ENCODE results near the gene CNIH4. TPM values are rescaled to one million over a fixed set of nuclear protein-coding genes. Genes with fewer than 3 reads are reported as not detected.

Gene CNIH4
- 10 to 100 TPM; 40.6 to 41.6 TPM for total RNA-seq

DNA sequence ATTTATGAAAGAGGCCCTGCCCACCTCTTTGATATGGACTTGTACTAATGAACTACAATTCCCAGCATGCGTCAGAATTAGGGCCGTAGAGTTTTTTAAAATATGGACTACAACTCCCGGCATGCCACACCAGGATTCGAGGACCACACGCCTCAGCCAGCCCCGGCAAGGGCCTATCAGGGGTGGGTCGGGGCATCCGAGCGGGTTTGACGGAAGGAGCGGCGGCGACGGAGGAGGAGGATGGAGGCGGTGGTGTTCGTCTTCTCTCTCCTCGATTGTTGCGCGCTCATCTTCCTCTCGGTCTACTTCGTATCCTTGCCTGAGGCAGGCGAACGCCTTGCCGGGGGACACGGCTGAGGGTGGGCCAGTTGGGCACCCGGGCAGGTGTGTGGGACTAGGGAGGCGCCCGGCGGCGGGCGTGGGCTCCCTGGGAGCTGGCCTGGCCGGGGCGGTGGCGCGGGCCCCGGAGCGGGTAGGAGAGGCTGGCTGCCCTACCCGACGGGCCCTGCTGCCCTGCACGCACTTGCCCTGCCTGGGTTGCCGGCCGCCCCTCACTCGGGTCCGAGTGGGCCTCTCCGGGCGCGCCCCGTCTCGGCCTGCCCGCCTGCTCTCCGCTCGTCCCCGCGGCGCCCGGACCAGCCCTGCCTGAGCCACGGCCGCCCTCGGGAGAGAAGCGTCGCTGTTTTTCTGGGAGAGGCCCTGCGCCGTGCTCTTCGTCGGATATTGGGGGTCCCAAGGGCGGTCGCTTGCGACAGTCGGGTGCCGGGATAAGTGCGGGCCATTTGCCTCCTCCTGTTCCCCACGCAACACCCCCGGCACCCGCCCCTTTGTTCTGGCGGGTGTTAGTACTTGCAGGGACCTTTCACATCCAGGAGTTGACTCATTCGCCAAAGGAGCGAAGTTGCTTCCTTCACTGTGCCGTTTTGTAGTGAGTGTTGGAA lies at the start of gene CNIH4:
CNIH4 (plus strand) TSS at position 195 of the 941 bp plus-strand sequence; CDS start at position 241, 46 bp downstream.

DNA sequence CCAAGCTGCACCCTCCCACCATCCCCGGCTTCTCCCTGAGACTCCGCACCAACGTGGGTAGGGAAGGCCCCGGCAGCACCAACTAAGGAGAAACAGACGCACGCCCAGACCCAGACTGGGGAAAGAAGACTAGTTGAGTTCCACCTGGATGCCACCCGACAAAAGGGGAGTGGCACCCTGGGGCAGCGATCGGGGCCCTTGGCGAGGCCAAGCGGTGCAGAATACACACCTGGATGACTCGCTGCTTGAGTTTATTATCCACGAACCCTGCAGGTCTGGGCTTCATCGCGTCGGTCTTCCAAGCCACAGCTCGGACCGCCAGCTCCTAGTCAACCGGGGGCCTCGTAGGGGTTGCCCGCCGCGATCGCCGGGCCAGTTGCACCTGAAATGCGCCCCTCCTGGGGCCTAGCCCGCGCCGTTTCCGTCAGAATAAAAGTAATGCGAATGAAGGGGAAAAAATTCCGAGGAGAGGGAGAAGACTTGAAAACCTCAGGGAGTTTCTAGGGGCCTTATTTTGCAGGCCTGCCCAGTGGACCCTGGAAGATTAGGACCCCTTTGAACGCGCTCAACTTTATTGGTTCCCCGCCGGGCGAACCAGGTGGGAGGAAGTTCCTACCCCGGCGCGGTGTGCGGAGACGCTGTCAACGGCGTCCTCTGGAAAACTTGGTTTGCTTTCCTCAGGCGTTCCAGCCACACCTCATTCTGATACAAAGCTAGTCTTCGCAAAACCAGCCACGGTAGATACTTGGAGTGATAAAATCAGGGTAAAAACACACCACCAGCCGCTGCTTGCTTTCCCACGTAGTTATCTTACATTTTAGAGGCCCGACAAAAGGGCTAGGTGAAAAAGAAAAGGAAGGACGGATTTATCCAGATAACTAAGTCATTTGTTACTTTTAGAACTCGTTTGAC lies 26.6 kb upstream of the CNIH4 start, which contains the start of gene NVL:
NVL (minus strand) TSS at position 331 of the 912 bp plus-strand sequence; CDS start at position 286, 45 bp downstream.

Small RNA genes within 50 kb of the gene (microRNA-seq; reads per million reads assigned to microRNA genes)
- gene MIR4742 (ENCODE audit: borderline microRNAs expressed, borderline replicate concordance): not detected

Other genes starting within 250 kb of the CNIH4 start
- gene FBXO28, start 242.8 kb upstream of the CNIH4 start, total RNA-seq: 10 to 100 TPM; 25.3 to 28.2 TPM
- 10 to 100 TPM; 78.6 to 80.3 TPM for gene DEGS1, start 173.6 kb upstream of the CNIH4 start, total RNA-seq
- 10 to 100 TPM; 42.9 to 43.7 TPM for gene NVL, start 26.7 kb upstream of the CNIH4 start, total RNA-seq
- 10 to 100 TPM; 85.5 to 88.5 TPM for gene WDR26, start 77.9 kb downstream of the CNIH4 start, total RNA-seq